Spinal cord (tissue), 10 donors: ENCODE measurements around the gene TMSB15A. TPM values are rescaled to one million over a fixed set of nuclear protein-coding genes. Genes with fewer than 3 reads are reported as not detected.
A peak's percentile ranks its signal among the peaks of the same experiment; 100 is the strongest.
"Not testable (repeated sequence)": the region's sequence is repeated elsewhere in the genome, so short reads cannot be mapped to it uniquely, and the experiment has no call there.

Experiments
- DNase-seq, 6 donors: peaks; one replicate each; pipeline versions ENCODE4 v3.0.0 to v3.0.0-alpha.2; 2013 to 2015; ENCODE audit warnings: low spot score in 6 of 6, low read depth in 4 of 6
- H3K27ac ChIP-seq: one replicate; pipeline ENCODE4 v1.5.1; 2013; ENCODE audit warnings: low read depth, low read length, control low read depth
- H3K27me3 ChIP-seq: one replicate; pipeline ENCODE4 v1.6.1; 2013; ENCODE audit warnings: low read length; ENCODE audit not compliant: control insufficient read depth, insufficient read depth
- H3K36me3 ChIP-seq: one replicate; pipeline ENCODE4 v1.6.1; 2013; ENCODE audit warnings: low read length; ENCODE audit not compliant: control insufficient read depth, insufficient read depth
- H3K4me1 ChIP-seq: one replicate; pipeline ENCODE4 v1.6.1; 2013; ENCODE audit warnings: low read length; ENCODE audit not compliant: control insufficient read depth, insufficient read depth
- H3K4me3 ChIP-seq: one replicate; pipeline ENCODE4 v1.5.1; 2013; ENCODE audit warnings: low read depth, low read length, control low read depth
- H3K9me3 ChIP-seq: one replicate; pipeline ENCODE4 v1.6.1; 2013; ENCODE audit warnings: low read length; ENCODE audit not compliant: control insufficient read depth, insufficient read depth
- WGBS: methylation state at CpG from one replicate; pipeline ENCODE4 v1.1.5; 2013; ENCODE audit warnings: missing lambda C conversion rate; ENCODE audit not compliant: insufficient coverage; 5-methylcytosine and 5-hydroxymethylcytosine counted together
- long read RNA-seq, 4 donors: transcript quantifications; one replicate each; lab custom pipeline, GENCODE V29; 2026
- polyA plus RNA-seq, 2 donors: library from polyadenylated mRNA; unstranded; fragments of 120-200 nt; gene quantifications; one replicate each; pipeline ENCODE4 v1.2.1, GENCODE V29; 2013; ENCODE audit not compliant: insufficient read length in 2 of 2
- total RNA-seq, 2 donors: library from RNA; depleted of rRNA in 1 of 2; stranded (reverse); fragments of 120-200 nt in 1 of 2; fragments of >200 nt in 1 of 2; gene quantifications; one replicate each; pipeline versions ENCODE4 v1.2.3 to v1.2.4, GENCODE V29; 2013 to 2014
- donor health status: healthy.

Gene TMSB15A
- total RNA-seq (10 to 100 TPM; 28.5 to 37.7 TPM), polyA plus RNA-seq (10 to 100 TPM; 78.3 to 92.9 TPM)
- long read RNA-seq, donor 1, transcript TMSB15A-201 (3 exons, 685 nt), result major isoform, 77 of 111 reads
- long read RNA-seq, donor 1, partial matches to known transcripts, result 34 of 111 reads
- long read RNA-seq, donor 1, other reads (novel, unspliced or antisense), result 0 of 111 reads
- long read RNA-seq, donor 2, transcript TMSB15A-201 (3 exons, 685 nt), result major isoform, 41 of 41 reads
- long read RNA-seq, donor 2, partial matches to known transcripts, result 0 of 41 reads
- long read RNA-seq, donor 2, other reads (novel, unspliced or antisense), result 0 of 41 reads
- long read RNA-seq, donor 3, transcript TMSB15A-201 (3 exons, 685 nt), result major isoform, 54 of 64 reads
- long read RNA-seq, donor 3, partial matches to known transcripts, result 10 of 64 reads
- long read RNA-seq, donor 3, other reads (novel, unspliced or antisense), result 0 of 64 reads
- long read RNA-seq, donor 4, transcript TMSB15A-201 (3 exons, 685 nt), result major isoform, 96 of 158 reads
- long read RNA-seq, donor 4, partial matches to known transcripts, result 62 of 158 reads
- long read RNA-seq, donor 4, other reads (novel, unspliced or antisense), result 0 of 158 reads

DNA sequence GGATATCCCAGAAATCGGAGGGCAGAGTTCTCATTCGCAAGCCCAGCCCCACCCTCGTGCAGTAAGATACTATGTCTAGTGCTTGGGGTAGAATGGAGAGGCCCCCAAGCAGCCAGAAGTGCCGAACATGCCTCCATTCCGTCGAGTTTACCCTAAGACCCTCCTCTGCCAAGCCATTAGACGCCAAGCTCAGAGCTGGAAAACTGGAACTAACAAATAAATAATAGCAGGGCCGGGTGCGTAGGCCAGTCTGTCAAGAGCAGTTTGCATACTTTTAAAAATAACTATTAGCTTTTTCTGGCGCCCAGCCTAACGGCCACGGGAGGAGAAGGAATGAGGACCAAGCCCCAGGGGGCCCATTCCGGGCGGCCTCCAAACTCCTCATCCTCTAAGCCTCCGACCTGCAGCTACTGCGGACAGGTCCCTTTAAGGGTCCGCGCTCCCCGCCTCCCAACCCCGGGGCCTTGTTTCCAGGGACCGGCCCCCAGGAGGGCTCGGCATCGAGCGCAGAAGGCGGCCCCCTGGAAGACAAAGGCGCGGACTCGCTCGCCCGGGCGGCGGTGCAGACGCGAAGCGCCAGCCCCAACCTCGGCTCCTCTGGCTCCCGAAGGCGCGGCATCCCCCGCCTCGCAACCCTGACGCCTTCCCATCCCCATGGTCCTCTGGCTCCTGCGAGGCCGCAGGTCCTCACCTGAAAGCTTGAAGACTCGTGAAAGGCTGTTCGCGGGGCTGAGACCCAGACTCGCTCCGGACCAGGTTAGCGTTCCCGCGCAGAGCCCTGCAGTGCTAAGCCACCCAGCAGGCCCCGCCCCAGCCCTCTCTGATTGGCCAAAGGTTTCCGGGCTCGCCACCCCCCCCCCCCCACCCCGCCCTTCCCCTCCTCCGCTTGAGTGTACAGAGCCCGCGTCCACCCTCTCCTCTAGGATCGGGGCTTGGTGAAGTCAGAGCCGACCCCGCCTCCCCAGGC is at the start of gene TMSB15A:
Gene TMSB15A (minus strand): TSS at position 765 of the 967 bp plus-strand sequence.
- Histone ChIP-seq H3K36me3 (no peaks in the 10 kb centered on the region), H3K9me3 (no peaks in the 10 kb centered on the region), H3K27ac (no peak within 1 kb of the TSS), H3K27me3 (peaks cover 4% of the 10 kb centered on the region), H3K4me1 (peaks cover 5% of the 10 kb centered on the region), H3K4me3 (peak within 1 kb of the TSS; percentile 48)
- peak in 5 of 6 donors; percentile 15 to 93 (median 47) for DNase-seq
- 30% methylated on average over 55 of the region's 62 CpGs for WGBS

DNA sequence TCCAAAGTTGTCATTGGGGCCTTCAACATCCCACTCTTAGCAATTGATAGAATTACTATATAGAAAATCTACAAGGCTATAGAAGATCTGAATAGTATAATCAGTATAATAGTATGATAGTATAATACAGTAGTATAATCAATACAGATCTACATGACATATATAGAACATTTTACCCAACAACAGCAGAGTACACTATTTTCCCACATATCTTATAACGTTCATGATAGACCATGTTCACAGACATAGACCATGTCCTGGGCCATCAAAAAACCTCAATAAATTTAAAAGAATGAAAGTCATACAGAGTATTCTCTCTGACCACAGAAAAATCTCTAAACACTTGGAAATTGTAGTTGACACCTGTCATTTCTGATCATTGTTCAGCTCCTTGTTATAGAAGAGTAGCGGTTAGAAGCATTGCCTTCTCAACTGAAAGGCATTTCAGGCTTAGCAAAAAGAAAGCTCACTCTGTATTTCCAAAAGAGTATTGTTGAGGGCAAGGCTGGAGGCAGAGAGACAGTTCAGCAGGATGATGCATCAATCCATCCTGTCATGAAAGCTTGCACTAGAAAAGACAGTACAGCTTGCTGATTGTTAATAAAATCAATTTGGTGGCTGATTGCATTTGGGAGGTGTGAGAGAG is 44.0 kb upstream of the TMSB15A start:
- Histone ChIP-seq H3K4me1 (no peaks in the 10 kb centered on the region), H3K36me3 (no peaks in the 10 kb centered on the region), H3K9me3 (no peaks in the 10 kb centered on the region), H3K27me3 (peaks cover 3% of the 10 kb centered on the region), H3K4me3 (no peak overlapping the region), H3K27ac (no peak overlapping the region)
- DNase-seq, result no peak
- 14% methylated on average over 1 of the region's 2 CpGs for WGBS

DNA sequence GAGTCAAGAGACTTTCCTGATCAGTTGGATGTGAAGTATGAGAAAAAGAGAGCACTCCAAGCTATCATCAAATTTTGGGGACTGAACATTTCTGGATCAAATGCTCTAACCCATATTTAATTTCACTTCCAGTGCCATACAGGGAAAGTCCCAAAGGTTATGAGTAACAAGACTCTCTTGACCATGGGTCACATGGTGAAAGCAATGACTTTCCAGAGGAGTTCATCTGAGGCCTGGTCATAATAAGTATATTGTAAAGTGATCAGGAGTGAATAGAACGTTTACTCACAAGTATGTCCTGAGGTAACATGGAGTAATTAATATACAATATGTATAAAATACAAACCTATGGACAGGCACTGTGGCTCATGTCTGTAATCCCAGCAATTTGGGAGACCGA is 42.1 kb upstream of the TMSB15A start:
- WGBS, result no CpG with 5 or more reads among the region's 2 CpGs
- DNase-seq, result no peak
- no peaks in the 10 kb centered on the region for H3K4me1 ChIP-seq
- H3K27me3 ChIP-seq, result peaks cover 3% of the 10 kb centered on the region
- no peaks in the 10 kb centered on the region for H3K36me3 ChIP-seq
- H3K9me3 ChIP-seq, result no peaks in the 10 kb centered on the region
- H3K27ac ChIP-seq, result no peak overlapping the region
- H3K4me3 ChIP-seq, result no peak overlapping the region

DNA sequence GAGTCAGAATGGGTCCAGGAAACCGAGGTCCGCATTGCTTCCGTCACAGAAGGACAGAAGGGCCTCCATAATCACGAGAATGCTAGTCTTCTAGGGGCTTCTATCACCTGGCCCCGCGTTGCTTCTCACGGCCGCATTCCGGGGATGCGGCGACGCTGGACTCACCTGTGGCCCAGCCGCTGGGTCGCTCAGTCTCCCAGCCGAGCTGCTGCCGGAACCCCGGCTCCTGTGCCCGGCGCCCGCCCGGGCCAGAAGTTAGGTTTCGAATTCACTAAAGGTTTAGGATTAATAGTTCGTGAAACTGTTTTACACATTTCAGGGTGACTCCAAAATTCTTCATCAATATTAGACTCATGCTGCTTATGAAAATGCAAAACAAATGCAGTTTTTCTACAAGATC is 31.7 kb upstream of the TMSB15A start:
- no peak for DNase-seq
- H3K9me3 ChIP-seq, result no peaks in the 10 kb centered on the region

DNA sequence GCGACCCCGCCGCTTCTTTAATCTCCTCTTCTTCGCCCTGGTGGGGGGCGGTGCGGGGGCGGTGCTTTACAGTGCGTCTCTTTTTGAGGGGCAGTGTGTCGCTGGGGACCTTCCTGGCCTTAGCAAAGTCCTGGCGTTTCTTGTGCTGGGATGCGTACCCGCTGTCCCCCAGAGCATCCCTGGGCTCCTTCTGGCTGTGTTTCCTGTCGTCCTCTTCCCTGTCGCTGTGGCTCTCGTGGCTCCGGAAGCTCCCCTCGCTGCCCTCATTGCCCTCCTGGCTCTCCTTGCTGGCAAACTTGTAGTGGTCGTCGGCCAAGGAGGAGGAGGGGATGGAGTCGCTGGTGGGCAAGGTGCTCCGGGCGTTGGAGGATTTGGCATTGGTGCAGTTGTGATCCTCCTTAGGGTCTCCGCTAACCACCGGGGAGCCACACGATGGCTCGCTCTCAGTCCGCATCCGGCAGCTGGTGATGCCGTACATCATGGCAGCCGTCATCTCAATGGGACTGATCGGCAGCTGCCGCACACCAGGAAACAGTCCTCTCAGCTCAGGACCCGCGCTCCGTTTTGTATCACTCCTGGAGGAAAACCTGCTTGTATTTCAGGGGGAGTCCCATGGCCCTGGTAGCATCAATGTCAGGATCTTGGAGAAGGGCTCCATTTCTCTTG is 30.4 kb upstream of the TMSB15A start:
- Histone ChIP-seq H3K4me3 (peak overlapping the region; percentile 3), H3K4me1 (no peaks in the 10 kb centered on the region), H3K9me3 (no peaks in the 10 kb centered on the region), H3K36me3 (no peaks in the 10 kb centered on the region), H3K27ac (no peak overlapping the region), H3K27me3 (peaks cover 7% of the 10 kb centered on the region)
- DNase-seq, result peak in 3 of 6 donors; percentile 2 to 51 (median 41)
- 30% methylated on average over 35 of the region's 35 CpGs for WGBS

More for the DNA sequence above, 31.7 kb upstream of the TMSB15A start:
- H3K27me3 ChIP-seq, result peaks cover 7% of the 10 kb centered on the region
- H3K36me3 ChIP-seq, result no peaks in the 10 kb centered on the region
- H3K27ac ChIP-seq, result no peak overlapping the region
- WGBS, result 74% methylated on average over 14 of the region's 23 CpGs
- H3K4me1 ChIP-seq, result no peaks in the 10 kb centered on the region
- H3K4me3 ChIP-seq, result no peak overlapping the region

DNA sequence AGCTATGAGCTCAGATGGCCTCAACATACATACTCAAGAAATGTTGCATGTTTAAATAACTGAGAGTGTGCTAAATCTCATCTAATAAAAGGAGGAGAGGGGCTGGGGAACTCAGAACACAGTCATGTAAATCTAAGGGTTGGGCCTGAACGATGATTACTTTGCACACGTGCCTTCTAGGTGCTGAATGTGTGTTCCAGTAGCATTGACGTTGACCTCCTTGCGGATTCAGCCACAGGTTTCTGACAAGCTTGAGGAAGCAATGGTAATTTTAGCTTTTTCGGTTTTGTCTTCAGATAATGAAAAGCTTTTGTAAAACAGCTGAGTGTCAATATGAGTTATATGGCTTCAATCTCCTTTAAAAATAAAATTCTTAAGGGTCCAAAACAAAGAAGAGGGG is 29.6 kb upstream of the TMSB15A start:
- WGBS, result 41% methylated on average over 4 of the region's 5 CpGs
- not testable (repeated sequence) for H3K4me1 ChIP-seq

DNA sequence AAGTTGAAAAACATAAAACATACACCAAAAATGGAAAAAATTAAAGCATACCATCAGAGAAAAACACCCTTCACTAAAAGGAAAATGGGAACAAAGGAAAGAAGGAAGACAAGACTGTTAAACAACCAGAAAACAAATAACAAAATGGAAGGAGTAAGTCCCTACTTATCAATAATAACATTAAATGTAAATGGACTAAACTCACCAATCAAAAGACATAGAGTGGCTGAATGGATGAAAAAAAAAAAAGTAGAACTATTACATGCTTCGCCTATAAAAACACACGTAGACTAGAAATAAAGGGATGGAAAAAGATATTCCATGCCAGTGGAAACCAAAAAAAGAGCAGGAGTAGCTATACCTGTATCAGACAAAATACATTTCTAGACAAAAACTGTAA is 19.4 kb upstream of the TMSB15A start:
- Histone ChIP-seq H3K4me3 (no peak overlapping the region), H3K27me3 (no peaks in the 10 kb centered on the region), H3K4me1 (no peaks in the 10 kb centered on the region), H3K27ac (no peak overlapping the region), H3K36me3 (no peaks in the 10 kb centered on the region), H3K9me3 (no peaks in the 10 kb centered on the region)
- WGBS, result no CpG with 5 or more reads among the region's 2 CpGs
- DNase-seq, result no peak

More for the DNA sequence above, 29.6 kb upstream of the TMSB15A start:
- H3K9me3 ChIP-seq, H3K27me3 ChIP-seq, H3K36me3 ChIP-seq, H3K4me3 ChIP-seq, H3K27ac ChIP-seq: not testable (repeated sequence)
- DNase-seq, result peak in 1 of 6 donors; percentile 1

DNA sequence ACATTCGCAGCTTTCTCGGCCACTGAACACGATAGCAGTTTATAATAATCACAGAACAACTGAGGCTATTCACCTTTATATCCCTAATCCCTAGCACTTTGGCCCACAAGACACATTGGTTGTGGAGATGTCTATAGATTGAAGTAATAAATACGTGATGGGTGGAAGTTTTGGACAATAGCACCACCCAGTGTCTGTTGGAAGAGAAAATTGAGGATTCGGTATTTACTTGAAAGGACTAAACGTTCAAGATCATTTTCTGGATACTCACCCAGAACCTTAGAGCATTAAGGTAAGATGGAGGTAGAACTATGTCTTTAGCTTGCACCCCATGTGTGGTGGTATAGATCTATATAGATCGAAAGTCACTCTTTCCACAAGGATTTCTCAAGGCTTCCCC is 787 bp upstream of the TMSB15A start:
- Histone ChIP-seq H3K4me1 (peaks cover 5% of the 10 kb centered on the region), H3K27ac (no peak overlapping the region), H3K27me3 (no peaks in the 10 kb centered on the region), H3K9me3 (no peaks in the 10 kb centered on the region), H3K4me3 (no peak overlapping the region), H3K36me3 (no peaks in the 10 kb centered on the region)
- WGBS, result no CpG with 5 or more reads among the region's 7 CpGs
- peak in 3 of 6 donors; percentile 1 to 73 (median 21) for DNase-seq
